Measurements from ENCODE around the gene RNF26. TPM values are rescaled to one million over a fixed set of nuclear protein-coding genes. Genes with fewer than 3 reads are reported as not detected.

The RNF26 gene
- total RNA-seq, 2 experiments from 2014 or later, result 38.7 to 42.1 TPM

- no peaks in the 10 kb centered on the region for H3K9me3 Mint-ChIP-seq (ENCODE audit: low read depth)
- CTCF ChIA-PET, result interaction anchor here (0.6 to 4.8 kb wide), 4 partner anchors 11 to 112 kb away, joined by 3 to 33 read pairs (median 12); partner anchors contain the start of gene MCAM
These were observed 27.9 kb upstream of the RNF26 start for GRCh38 chr11:119306373-119306890.

GRCh38 chr11:119307219-119307618 lies 27.1 kb upstream of the RNF26 start:
- no peak for ATAC-seq
- Mint-ChIP-seq H3K4me1 (peaks cover 16% of the 10 kb centered on the region), H3K4me3 (no peak overlapping the region)

More at GRCh38 chr11:119306373-119306890, 27.9 kb upstream of the RNF26 start:
- DNase-seq (no peak), ATAC-seq (peak; percentile 63)
- Mint-ChIP-seq H3K4me1 (peaks cover 16% of the 10 kb centered on the region), H3K27me3 (no peaks in the 10 kb centered on the region), H3K4me3 (no peak overlapping the region), H3K36me3 (peaks cover 18% of the 10 kb centered on the region), H3K27ac (peak overlapping the region; percentile 56)

GRCh38 chr11:119307974-119308373 lies 26.4 kb upstream of the RNF26 start:
- H3K9me3 Mint-ChIP-seq (ENCODE audit: low read depth), result no peaks in the 10 kb centered on the region
- H3K27ac Mint-ChIP-seq, result no peak overlapping the region
- DNase-seq (no peak), ATAC-seq (no peak)
- H3K4me1 Mint-ChIP-seq, result peaks cover 16% of the 10 kb centered on the region
- no peak overlapping the region for H3K4me3 Mint-ChIP-seq
- H3K27me3 Mint-ChIP-seq, result no peaks in the 10 kb centered on the region
- CTCF ChIA-PET, result interaction anchor here (0.5 to 4.8 kb wide), 11 partner anchors 9 to 167 kb away, joined by 3 to 33 read pairs (median 3); partner anchors contain the start of genes CBL and MCAM
- H3K36me3 Mint-ChIP-seq, result peaks cover 12% of the 10 kb centered on the region

More at GRCh38 chr11:119307219-119307618, 27.1 kb upstream of the RNF26 start:
- CTCF ChIA-PET, result interaction anchor here (0.5 to 4.8 kb wide), 8 partner anchors 10 to 144 kb away, joined by 3 to 33 read pairs (median 4); partner anchors contain the start of genes CBL and MCAM
- H3K27me3 Mint-ChIP-seq, result no peaks in the 10 kb centered on the region
- peaks cover 14% of the 10 kb centered on the region for H3K36me3 Mint-ChIP-seq
- no peak for DNase-seq
- H3K9me3 Mint-ChIP-seq (ENCODE audit: low read depth), result no peaks in the 10 kb centered on the region
- H3K27ac Mint-ChIP-seq, result no peak overlapping the region

GRCh38 chr11:119309411-119309810 lies 24.9 kb upstream of the RNF26 start:
- Mint-ChIP-seq H3K4me3 (no peak overlapping the region), H3K9me3 (ENCODE audit: low read depth) (no peaks in the 10 kb centered on the region)
- CTCF ChIA-PET, result interaction anchor here (0.7 to 4.8 kb wide), 5 partner anchors 12 to 82 kb away, joined by 3 to 33 read pairs (median 3); no protein-coding TSS in a partner anchor

GRCh38 chr11:119309953-119310681 lies 24.2 kb upstream of the RNF26 start:
- H3K27ac Mint-ChIP-seq, result no peak overlapping the region
- no peaks in the 10 kb centered on the region for H3K9me3 Mint-ChIP-seq (ENCODE audit: low read depth)
- peaks cover 15% of the 10 kb centered on the region for H3K4me1 Mint-ChIP-seq
- DNase-seq (no peak), ATAC-seq (no peak)
- no peaks in the 10 kb centered on the region for H3K36me3 Mint-ChIP-seq
- CTCF ChIA-PET, result interaction anchor here (0.7 to 1.3 kb wide), 4 partner anchors 11 to 28 kb away, joined by 3 to 4 read pairs (median 3); no protein-coding TSS in a partner anchor
- no peak overlapping the region for H3K4me3 Mint-ChIP-seq
- peaks cover 9% of the 10 kb centered on the region for H3K27me3 Mint-ChIP-seq

More at GRCh38 chr11:119309411-119309810, 24.9 kb upstream of the RNF26 start:
- H3K4me1 Mint-ChIP-seq, result peaks cover 16% of the 10 kb centered on the region
- no peak for DNase-seq
- H3K27me3 Mint-ChIP-seq, result peaks cover 4% of the 10 kb centered on the region
- no peak overlapping the region for H3K27ac Mint-ChIP-seq
- no peak for ATAC-seq
- no peaks in the 10 kb centered on the region for H3K36me3 Mint-ChIP-seq

- Mint-ChIP-seq H3K4me1 (peaks cover 17% of the 10 kb centered on the region), H3K9me3 (ENCODE audit: low read depth) (no peaks in the 10 kb centered on the region), H3K27ac (no peak overlapping the region), H3K4me3 (no peak overlapping the region), H3K27me3 (peaks cover 12% of the 10 kb centered on the region), H3K36me3 (no peaks in the 10 kb centered on the region)
- CTCF ChIA-PET, result interaction anchor here (1.3 kb wide), 1 partner anchor 28 kb away, joined by 3 read pairs; no protein-coding TSS in a partner anchor
- no peak for ATAC-seq
- no peak for DNase-seq
These were observed 23.7 kb upstream of the RNF26 start for GRCh38 chr11:119310682-119311052.

- no peak for ATAC-seq
- Mint-ChIP-seq H3K4me3 (no peak overlapping the region), H3K27me3 (peaks cover 34% of the 10 kb centered on the region)
These were observed 19.6 kb upstream of the RNF26 start for GRCh38 chr11:119314726-119315125.

GRCh38 chr11:119315131-119316015 lies 19.0 kb upstream of the RNF26 start:
- CTCF ChIA-PET, result interaction anchor here (0.6 to 5.0 kb wide), 13 partner anchors 8 to 250 kb away, joined by 3 to 19 read pairs (median 5); partner anchors contain the start of gene CBL
- DNase-seq (no peak), ATAC-seq (peak; percentile 40)
- H3K4me1 Mint-ChIP-seq, result peaks cover 25% of the 10 kb centered on the region
- no peak overlapping the region for H3K27ac Mint-ChIP-seq
- peaks cover 34% of the 10 kb centered on the region for H3K27me3 Mint-ChIP-seq
- peak overlapping the region; percentile 49 for H3K4me3 Mint-ChIP-seq
- H3K9me3 Mint-ChIP-seq (ENCODE audit: low read depth), result no peaks in the 10 kb centered on the region
- no peaks in the 10 kb centered on the region for H3K36me3 Mint-ChIP-seq

More at GRCh38 chr11:119314726-119315125, 19.6 kb upstream of the RNF26 start:
- Mint-ChIP-seq H3K36me3 (no peaks in the 10 kb centered on the region), H3K27ac (no peak overlapping the region), H3K9me3 (ENCODE audit: low read depth) (no peaks in the 10 kb centered on the region), H3K4me1 (peaks cover 21% of the 10 kb centered on the region)
- no peak for DNase-seq
- CTCF ChIA-PET, result interaction anchor here (0.8 to 5.0 kb wide), 9 partner anchors 8 to 249 kb away, joined by 3 to 19 read pairs (median 4); partner anchors contain the start of gene RNF26

GRCh38 chr11:119316016-119316728 lies 18.2 kb upstream of the RNF26 start:
- H3K27me3 Mint-ChIP-seq, result peaks cover 34% of the 10 kb centered on the region
- ATAC-seq (no peak), DNase-seq (no peak)
- peak overlapping the region; percentile 49 for H3K4me3 Mint-ChIP-seq
- no peaks in the 10 kb centered on the region for H3K9me3 Mint-ChIP-seq (ENCODE audit: low read depth)
- H3K27ac Mint-ChIP-seq, result no peak overlapping the region
- no peaks in the 10 kb centered on the region for H3K36me3 Mint-ChIP-seq
- H3K4me1 Mint-ChIP-seq, result peaks cover 25% of the 10 kb centered on the region
- CTCF ChIA-PET, result interaction anchor here (0.9 to 5.0 kb wide), 9 partner anchors 8 to 250 kb away, joined by 3 to 19 read pairs (median 8); partner anchors contain the start of gene CBL

GRCh38 chr11:119316729-119317591 lies 17.4 kb upstream of the RNF26 start, which contains the start of gene MCAM:
TSS of gene MCAM (minus strand) at chr11:119317130. CDS start at chr11:119317101, 29 bp downstream.
- peak within 1 kb of the TSS; percentile 49 for H3K4me3 Mint-ChIP-seq
- CTCF ChIA-PET, result interaction anchor here (0.6 to 5.0 kb wide), 10 partner anchors 9 to 251 kb away, joined by 3 to 19 read pairs (median 6); partner anchors contain the start of gene CBL
- H3K27me3 Mint-ChIP-seq, result peaks cover 34% of the 10 kb centered on the region
- no peak within 1 kb of the TSS for H3K27ac Mint-ChIP-seq
- H3K9me3 Mint-ChIP-seq (ENCODE audit: low read depth), result no peaks in the 10 kb centered on the region
- peaks cover 31% of the 10 kb centered on the region for H3K4me1 Mint-ChIP-seq
- H3K36me3 Mint-ChIP-seq, result no peaks in the 10 kb centered on the region
- DNase-seq, result no peak
- no peak for ATAC-seq

- CTCF ChIA-PET, result interaction anchor here (0.6 to 5.0 kb wide), 6 partner anchors 8 to 111 kb away, joined by 3 to 19 read pairs (median 4); partner anchors contain the start of gene CBL
- Mint-ChIP-seq H3K4me3 (no peak overlapping the region), H3K4me1 (peaks cover 38% of the 10 kb centered on the region)
These were observed 16.6 kb upstream of the RNF26 start for GRCh38 chr11:119317592-119318239.

More at GRCh38 chr11:119317592-119318239, 16.6 kb upstream of the RNF26 start:
- peaks cover 34% of the 10 kb centered on the region for H3K27me3 Mint-ChIP-seq
- no peaks in the 10 kb centered on the region for H3K9me3 Mint-ChIP-seq (ENCODE audit: low read depth)
- H3K27ac Mint-ChIP-seq, result no peak overlapping the region
- no peak for ATAC-seq
- H3K36me3 Mint-ChIP-seq, result no peaks in the 10 kb centered on the region
- DNase-seq, result no peak

All from activated CD8-positive, alpha-beta memory T cell treated with anti-CD3 and anti-CD28 coated beads, Interleukin-2, amount 10 ng/mL, durations not matched to agents 7 days and 5 days (primary cell).